HepG2 (cell line): Measurements from ENCODE around the gene PEX11G. TPM values are rescaled to one million over a fixed set of nuclear protein-coding genes. Genes with fewer than 3 reads are reported as not detected.

Experiments
- AGO2 ChIP-seq: fragments of 200-400 bp; formaldehyde crosslinking; optimal IDR thresholded peaks from 2 replicates; pipeline ENCODE3; 2017; ENCODE audit warnings: mild to moderate bottlenecking, low read depth, low read length, moderate library complexity
- BATF2 ChIP-seq: sonication (generic); formaldehyde crosslinking; IDR thresholded peaks from 2 replicates; pipeline ENCODE4 v1.8.0; 2022; ENCODE audit warnings: mild to moderate bottlenecking, missing genetic modification reagents, moderate library complexity
- BCL3 ChIP-seq: sonication (generic); formaldehyde crosslinking; IDR thresholded peaks from 2 replicates; pipeline ENCODE4 v1.5.1; 2020; ENCODE audit warnings: mild to moderate bottlenecking, missing genetic modification reagents, moderate library complexity
- BRD4 ChIP-seq: sonication (generic); formaldehyde crosslinking; IDR thresholded peaks from 2 replicates; pipeline ENCODE4 v1.4.0; 2020; ENCODE audit warnings: missing genetic modification reagents
- CENPX ChIP-seq: sonication (generic); formaldehyde crosslinking; IDR thresholded peaks from 2 replicates; pipeline ENCODE4 v1.9.0; 2021; ENCODE audit warnings: mild to moderate bottlenecking, missing genetic modification reagents, moderate library complexity
- CHD2 ChIP-seq: IDR thresholded peaks from 2 replicates; pipeline ENCODE4 v1.6.1; 2011; ENCODE audit warnings: low read depth, low read length, improper control_type of control experiment
- DZIP1 ChIP-seq: sonication (generic); formaldehyde crosslinking; IDR thresholded peaks from 2 replicates; pipeline ENCODE4 v1.5.0; 2020; ENCODE audit warnings: mild to moderate bottlenecking, missing genetic modification reagents
- PAXIP1 ChIP-seq: sonication (generic); formaldehyde crosslinking; conservative IDR thresholded peaks from 2 replicates; pipeline ENCODE4 v1.4.0; 2020; ENCODE audit warnings: mild to moderate bottlenecking, missing genetic modification reagents, moderate library complexity
- RARA ChIP-seq: IDR thresholded peaks from 2 replicates; pipeline ENCODE4 v1.6.1; 2016; ENCODE audit warnings: missing genetic modification reagents, missing compliant biosample characterization
- U2AF2 ChIP-seq: fragments of 200-400 bp; formaldehyde crosslinking; IDR thresholded peaks from 2 replicates; pipeline ENCODE4 v1.6.1; 2017; ENCODE audit warnings: low read depth, mild to moderate bottlenecking, low read length
- ZNF101 ChIP-seq: sonication (generic); formaldehyde crosslinking; IDR thresholded peaks from 2 replicates; pipeline ENCODE4 v1.4.0; 2020; ENCODE audit warnings: mild to moderate bottlenecking, low read depth, missing genetic modification reagents, borderline replicate concordance
- ZNF136 ChIP-seq: sonication (generic); formaldehyde crosslinking; IDR thresholded peaks from 2 replicates; pipeline ENCODE4 v1.8.1; 2022; ENCODE audit warnings: low read depth, mild to moderate bottlenecking, moderate library complexity, missing genetic modification reagents
- ZNF329 ChIP-seq: sonication (generic); formaldehyde crosslinking; IDR thresholded peaks from 2 replicates; pipeline ENCODE4 v1.9.0; 2021; ENCODE audit warnings: low read depth, mild to moderate bottlenecking, missing genetic modification reagents
- ZNF331 ChIP-seq: sonication (generic); formaldehyde crosslinking; IDR thresholded peaks from 2 replicates; pipeline ENCODE4 v1.4.0; 2020; ENCODE audit warnings: missing genetic modification reagents
- ZNF432 ChIP-seq: sonication (generic); formaldehyde crosslinking; IDR thresholded peaks from 2 replicates; pipeline ENCODE4 v1.5.0; 2020; ENCODE audit warnings: missing genetic modification reagents, mild to moderate bottlenecking, borderline replicate concordance
- ZNF446 ChIP-seq: sonication (generic); formaldehyde crosslinking; IDR thresholded peaks from 2 replicates; pipeline ENCODE4 v1.5.0; 2020; ENCODE audit warnings: mild to moderate bottlenecking, missing genetic modification reagents
- ZNF569 ChIP-seq: sonication (generic); formaldehyde crosslinking; IDR thresholded peaks from 2 replicates; pipeline ENCODE4 v1.5.0; 2020; ENCODE audit warnings: mild to moderate bottlenecking, missing genetic modification reagents, moderate library complexity, borderline replicate concordance
- ZNF576 ChIP-seq: sonication (generic); formaldehyde crosslinking; IDR thresholded peaks from 2 replicates; pipeline ENCODE4 v1.4.0; 2020; ENCODE audit warnings: mild to moderate bottlenecking, missing genetic modification reagents
- ZNF713 ChIP-seq: sonication (generic); formaldehyde crosslinking; IDR thresholded peaks from 2 replicates; pipeline ENCODE4 v1.4.0; 2020; ENCODE audit warnings: mild to moderate bottlenecking, missing genetic modification reagents
- polyA plus RNA-seq, 8 experiments: library from polyadenylated mRNA; depleted of rRNA in 3 of 8; stranded (reverse) in 7 of 8; unstranded in 1 of 8; fragments of >200 nt; fragmentation: Illumina TruSeq in 4 of 8; extraction: Trizol in 4 of 8; gene quantifications; 2 replicates each; pipeline versions ENCODE4 v1.2.1 to v1.2.3, GENCODE V29; 2011 to 2016; ENCODE audit warnings: low read depth in 4 of 8, missing spikeins in 1 of 8, mixed read lengths in 1 of 8; ENCODE audit not compliant: insufficient read depth in 1 of 8
- total RNA-seq, 5 experiments: library from RNA; depleted of rRNA; stranded (reverse); fragments of >200 nt; fragmentation: Illumina TruSeq; extraction: Trizol; gene quantifications; 2 replicates each; pipeline ENCODE4 v1.2.3, GENCODE V29; 2016; ENCODE audit warnings: low read depth in 1 of 5

The PEX11G gene
- total and polyA plus RNA-seq, 2 of the 13 experiments (the other 11 are each of a cell fraction or from before 2014, with no cell fraction given) = not detected

- TF ChIP-seq DZIP1 (CRISPR knock-in tag) (no peak), PAXIP1 (peak; percentile 59), ZNF329 (peak; percentile 55; the same call in 1 of the 2 replicates), BCL3 (CRISPR knock-in tag) (peak; percentile 43; the same call in 1 of the 2 replicates), U2AF2 (peak; percentile 69; the same call in 1 of the 2 replicates), BRD4 (CRISPR knock-in tag) (peak; percentile 86), ZNF136 (CRISPR knock-in tag) (0 out of 2 replicates have a peak, but pooled peaks have one; percentile 62), ZNF331 (CRISPR knock-in tag) (peak; percentile 84), CENPX (CRISPR knock-in tag) (no peak), ZNF576 (CRISPR knock-in tag) (no peak), AGO2 (peak; percentile 61), ZNF432 (CRISPR knock-in tag) (no peak), CHD2 (peak; percentile 81), ZNF446 (no peak), ZNF101 (CRISPR knock-in tag) (no peak), ZNF713 (0 out of 2 replicates have a peak, but pooled peaks have one; percentile 83), ZNF569 (no peak), BATF2 (no peak), RARA (CRISPR knock-in tag) (peak; percentile 55)
Measured at GRCh38 chr19:7522072-7522922, 33.5 kb upstream of the PEX11G start, which contains the start of gene MCOLN1 (continued).
